ENCODE results near the gene MLN.

Gene MLN

GRCh38 chr6:33790910-33791309 is 12.9 kb downstream of the MLN start:
- Histone ChIP-seq H3K36me3 (ENCODE audit: insufficient read depth, insufficient read length, low read length) (peaks cover 10% of the 10 kb centered on the region), H3K9ac (ENCODE audit: insufficient read length, low read depth) (no peak overlapping the region), H3K9me3 (ENCODE audit: insufficient read depth, low read length) (no peaks in the 10 kb centered on the region), H3K27me3 (ENCODE audit: insufficient read depth, insufficient read length) (no peaks in the 10 kb centered on the region), H3K4me3 (ENCODE audit: insufficient read length, low read depth) (no peak overlapping the region), H3K4me1 (ENCODE audit: insufficient read depth, insufficient read length) (peaks cover 21% of the 10 kb centered on the region)
- DNase-seq (ENCODE audit: low read depth, low spot score): no peak
- TF ChIP-seq YY1 (IDR thresholded peaks at IDR 0.05; ENCODE audit: insufficient read depth, insufficient read length) (no peak), SUZ12 (IDR thresholded peaks at IDR 0.05; ENCODE audit: extremely low read depth, insufficient read depth, insufficient read length) (no peak), ZNF274 (IDR thresholded peaks at IDR 0.05; ENCODE audit: low read depth, low read length) (no peak)

GRCh38 chr6:33790379-33790778 is 13.4 kb downstream of the MLN start:
- Histone ChIP-seq H3K4me3 (ENCODE audit: insufficient read length, low read depth) (no peak overlapping the region), H3K9ac (ENCODE audit: insufficient read length, low read depth) (no peak overlapping the region), H3K36me3 (ENCODE audit: insufficient read depth, insufficient read length, low read length) (peaks cover 10% of the 10 kb centered on the region), H3K27me3 (ENCODE audit: insufficient read depth, insufficient read length) (no peaks in the 10 kb centered on the region), H3K4me1 (ENCODE audit: insufficient read depth, insufficient read length) (peaks cover 18% of the 10 kb centered on the region), H3K9me3 (ENCODE audit: insufficient read depth, low read length) (no peaks in the 10 kb centered on the region)
- TF ChIP-seq YY1 (IDR thresholded peaks at IDR 0.05; ENCODE audit: insufficient read depth, insufficient read length): no peak
- TF ChIP-seq ZNF274 (IDR thresholded peaks at IDR 0.05; ENCODE audit: low read depth, low read length): no peak
- no peak for TF ChIP-seq SUZ12 (IDR thresholded peaks at IDR 0.05; ENCODE audit: extremely low read depth, insufficient read depth, insufficient read length)
- DNase-seq (ENCODE audit: low read depth, low spot score): no peak

GRCh38 chr6:33789550-33789895 is 14.3 kb downstream of the MLN start:
- Histone ChIP-seq H3K4me3 (ENCODE audit: insufficient read length, low read depth) (peak overlapping the region; percentile 9), H3K9me3 (ENCODE audit: insufficient read depth, low read length) (no peaks in the 10 kb centered on the region), H3K4me1 (ENCODE audit: insufficient read depth, insufficient read length) (peaks cover 18% of the 10 kb centered on the region), H3K36me3 (ENCODE audit: insufficient read depth, insufficient read length, low read length) (peaks cover 18% of the 10 kb centered on the region), H3K9ac (ENCODE audit: insufficient read length, low read depth) (no peak overlapping the region), H3K27me3 (ENCODE audit: insufficient read depth, insufficient read length) (no peaks in the 10 kb centered on the region)
- no peak for DNase-seq (ENCODE audit: low read depth, low spot score)
- TF ChIP-seq SUZ12 (IDR thresholded peaks at IDR 0.05; ENCODE audit: extremely low read depth, insufficient read depth, insufficient read length): no peak
- no peak for TF ChIP-seq ZNF274 (IDR thresholded peaks at IDR 0.05; ENCODE audit: low read depth, low read length)
- no peak for TF ChIP-seq YY1 (IDR thresholded peaks at IDR 0.05; ENCODE audit: insufficient read depth, insufficient read length)

- TF ChIP-seq ZNF274 (IDR thresholded peaks at IDR 0.05; ENCODE audit: low read depth, low read length): no peak
- peak; percentile 99 for TF ChIP-seq YY1 (IDR thresholded peaks at IDR 0.05; ENCODE audit: insufficient read depth, insufficient read length)
- no peak for TF ChIP-seq SUZ12 (IDR thresholded peaks at IDR 0.05; ENCODE audit: extremely low read depth, insufficient read depth, insufficient read length)
- Histone ChIP-seq H3K36me3 (ENCODE audit: insufficient read depth, insufficient read length, low read length) (peaks cover 22% of the 10 kb centered on the region), H3K9me3 (ENCODE audit: insufficient read depth, low read length) (no peaks in the 10 kb centered on the region), H3K4me1 (ENCODE audit: insufficient read depth, insufficient read length) (peaks cover 15% of the 10 kb centered on the region), H3K4me3 (ENCODE audit: insufficient read length, low read depth) (peak within 1 kb of the TSS; percentile 85), H3K27me3 (ENCODE audit: insufficient read depth, insufficient read length) (no peaks in the 10 kb centered on the region), H3K9ac (ENCODE audit: insufficient read length, low read depth) (peak within 1 kb of the TSS; percentile 96)
- DNase-seq (ENCODE audit: low read depth, low spot score): peak; percentile 84
These were observed 14.9 kb downstream of the MLN start, which contains the start of gene LEMD2 for GRCh38 chr6:33788694-33789549. Gene LEMD2 (minus strand): TSS chr6:33789130. CDS start chr6:33789116, 14 bp downstream.

GRCh38 chr6:33787954-33788693 is 15.7 kb downstream of the MLN start:
- Histone ChIP-seq H3K9ac (ENCODE audit: insufficient read length, low read depth) (peak overlapping the region; percentile 96), H3K36me3 (ENCODE audit: insufficient read depth, insufficient read length, low read length) (peaks cover 30% of the 10 kb centered on the region), H3K27me3 (ENCODE audit: insufficient read depth, insufficient read length) (no peaks in the 10 kb centered on the region), H3K4me1 (ENCODE audit: insufficient read depth, insufficient read length) (peaks cover 15% of the 10 kb centered on the region), H3K9me3 (ENCODE audit: insufficient read depth, low read length) (no peaks in the 10 kb centered on the region), H3K4me3 (ENCODE audit: insufficient read length, low read depth) (peak overlapping the region; percentile 85)
- no peak for DNase-seq (ENCODE audit: low read depth, low spot score)
- TF ChIP-seq YY1 (IDR thresholded peaks at IDR 0.05; ENCODE audit: insufficient read depth, insufficient read length) (no peak), ZNF274 (IDR thresholded peaks at IDR 0.05; ENCODE audit: low read depth, low read length) (no peak), SUZ12 (IDR thresholded peaks at IDR 0.05; ENCODE audit: extremely low read depth, insufficient read depth, insufficient read length) (no peak)

- Histone ChIP-seq H3K27me3 (ENCODE audit: insufficient read depth, insufficient read length) (no peaks in the 10 kb centered on the region), H3K4me3 (ENCODE audit: insufficient read length, low read depth) (peak overlapping the region; percentile 85), H3K36me3 (ENCODE audit: insufficient read depth, insufficient read length, low read length) (peaks cover 37% of the 10 kb centered on the region), H3K9me3 (ENCODE audit: insufficient read depth, low read length) (no peaks in the 10 kb centered on the region), H3K4me1 (ENCODE audit: insufficient read depth, insufficient read length) (peaks cover 18% of the 10 kb centered on the region), H3K9ac (ENCODE audit: insufficient read length, low read depth) (peak overlapping the region; percentile 96)
- DNase-seq (ENCODE audit: low read depth, low spot score): no peak
- no peak for TF ChIP-seq SUZ12 (IDR thresholded peaks at IDR 0.05; ENCODE audit: extremely low read depth, insufficient read depth, insufficient read length)
- no peak for TF ChIP-seq ZNF274 (IDR thresholded peaks at IDR 0.05; ENCODE audit: low read depth, low read length)
- no peak for TF ChIP-seq YY1 (IDR thresholded peaks at IDR 0.05; ENCODE audit: insufficient read depth, insufficient read length)
These were observed 16.4 kb downstream of the MLN start for GRCh38 chr6:33787346-33787953.
